Lung (tissue), 12 donors: ENCODE results near the gene SHANK2. TPM values are rescaled to one million over a fixed set of nuclear protein-coding genes. Genes with fewer than 3 reads are reported as not detected.

Experiments used
- ATAC-seq: fragments of 200-7000 bp; cut with Tn5 transposase; one replicate; pipeline ENCODE4 v1.9.1; 2020; ENCODE audit warnings: moderate number of reproducible peaks; ENCODE audit not compliant: insufficient read depth, low FRiP score
- DNase-seq, 3 donors: peaks; one replicate each; pipeline ENCODE4 v3.0.0-alpha.2; 2013 to 2017
- H3K27ac ChIP-seq, 2 donors: one replicate each; pipeline ENCODE4 v1.5.1; 2013; ENCODE audit warnings: mild to moderate bottlenecking in 2 of 2, moderate library complexity in 2 of 2, control low read depth in 1 of 2, inconsistent platforms in 1 of 2, low read depth in 1 of 2, low read length in 1 of 2
- H3K27me3 ChIP-seq, 3 donors: one replicate each; pipeline ENCODE4 v1.5.1; 2013; ENCODE audit warnings: low read length in 2 of 3; ENCODE audit not compliant: control insufficient read depth in 3 of 3, insufficient read depth in 3 of 3
- H3K36me3 ChIP-seq, 4 donors: one replicate each; pipeline ENCODE4 v1.5.1; 2013; ENCODE audit warnings: low read length in 4 of 4, mild to moderate bottlenecking in 1 of 4, moderate library complexity in 1 of 4; ENCODE audit not compliant: control insufficient read depth in 4 of 4, insufficient read depth in 4 of 4
- H3K4me1 ChIP-seq, 5 donors: one replicate each; pipeline ENCODE4 v1.5.1; 2013; ENCODE audit warnings: low read length in 5 of 5, mild to moderate bottlenecking in 2 of 5, moderate library complexity in 1 of 5; ENCODE audit not compliant: control insufficient read depth in 5 of 5, insufficient read depth in 5 of 5
- H3K4me3 ChIP-seq: one replicate; pipeline ENCODE4 v1.5.1; 2013; ENCODE audit warnings: mild to moderate bottlenecking, control low read depth, moderate library complexity
- H3K9ac ChIP-seq, 2 donors: one replicate each; pipeline ENCODE4 v1.5.1; 2013; ENCODE audit warnings: low read length in 2 of 2, control low read depth in 1 of 2; ENCODE audit not compliant: insufficient read depth in 1 of 2
- H3K9me3 ChIP-seq, 4 donors: one replicate each; pipeline ENCODE4 v1.5.1; 2013; ENCODE audit warnings: low read length in 3 of 4, mild to moderate bottlenecking in 1 of 4, moderate library complexity in 1 of 4; ENCODE audit not compliant: control insufficient read depth in 4 of 4, insufficient read depth in 3 of 4
- WGBS, 2 donors: extraction: QIAGEN DNeasy Blood & Tissue Kit; methylation state at CpG; one replicate each; pipeline ENCODE4 v1.1.7; 2013; 5-methylcytosine and 5-hydroxymethylcytosine counted together
- polyA plus RNA-seq, 2 donors: library from polyadenylated mRNA; stranded (reverse); fragments of 200-250 nt; gene quantifications; one replicate each; pipeline ENCODE4 v1.2.1, GENCODE V29; 2013
- total RNA-seq, 2 donors: library from RNA; depleted of rRNA in 1 of 2; stranded (reverse); fragments of >200 nt in 1 of 2; gene quantifications; one replicate each; pipeline ENCODE4 v1.2.1, GENCODE V29; 2014 to 2021
- TF ChIP-seq, protein P1 (sequence below): IDR thresholded peaks from 2 replicates; pipeline ENCODE4 v1.5.1; 2012; ENCODE audit warnings: mild to moderate bottlenecking; ENCODE audit errors: control extremely low read depth, extremely low read depth
- donor health status: control.
- donor health status: control.
- donor health status: Bipolar disorder and iron deficiency.
- donor health status: healthy.
- donor health status: DM: yes; HTN: yes; CAD: no.

The SHANK2 gene
- total and polyA plus RNA-seq, 4 donors = 3.0 to 55.4 (median 25.9) TPM

DNA sequence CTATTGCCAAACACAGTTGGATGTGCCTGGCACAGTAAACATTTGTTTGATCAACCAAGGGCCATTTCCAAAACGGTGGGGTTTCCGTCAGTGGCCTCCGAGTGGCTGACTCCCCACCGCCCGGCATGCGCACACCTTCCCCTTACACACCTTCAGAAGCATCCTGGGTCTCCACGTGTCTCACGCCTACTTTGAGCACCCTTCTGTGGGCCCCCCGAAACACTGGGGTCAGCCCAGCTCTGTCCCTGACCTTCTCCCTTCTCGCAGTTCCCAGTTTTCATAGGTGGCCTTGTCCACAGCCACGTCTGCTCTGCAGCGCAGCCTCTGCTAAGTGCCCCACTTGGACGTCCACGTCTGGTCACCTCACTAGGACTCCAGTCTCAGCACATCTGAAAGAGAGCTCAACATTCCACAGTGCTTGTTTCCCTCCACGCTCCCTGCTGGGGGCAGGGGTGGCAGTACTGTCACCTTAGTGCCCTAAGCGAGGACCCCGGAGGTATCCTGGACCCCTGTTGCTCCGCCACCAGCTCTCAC is 13.2 kb upstream of the SHANK2 start:
- Histone ChIP-seq H3K36me3 (no peaks in the 10 kb centered on the region), H3K4me3 (no peak overlapping the region), H3K4me1 (no peaks in the 10 kb centered on the region), H3K27me3 (peaks cover 0 to 5% (median 0%) of the 10 kb centered on the region in 3 donors), H3K9ac (no peak overlapping the region), H3K27ac (no peak overlapping the region), H3K9me3 (no peaks in the 10 kb centered on the region)
- DNase-seq (no peak), ATAC-seq (no peak)
- WGBS, 2 donors = 86% methylated on average over 18 of the region's 18 CpGs
- TF ChIP-seq, protein P1, sequence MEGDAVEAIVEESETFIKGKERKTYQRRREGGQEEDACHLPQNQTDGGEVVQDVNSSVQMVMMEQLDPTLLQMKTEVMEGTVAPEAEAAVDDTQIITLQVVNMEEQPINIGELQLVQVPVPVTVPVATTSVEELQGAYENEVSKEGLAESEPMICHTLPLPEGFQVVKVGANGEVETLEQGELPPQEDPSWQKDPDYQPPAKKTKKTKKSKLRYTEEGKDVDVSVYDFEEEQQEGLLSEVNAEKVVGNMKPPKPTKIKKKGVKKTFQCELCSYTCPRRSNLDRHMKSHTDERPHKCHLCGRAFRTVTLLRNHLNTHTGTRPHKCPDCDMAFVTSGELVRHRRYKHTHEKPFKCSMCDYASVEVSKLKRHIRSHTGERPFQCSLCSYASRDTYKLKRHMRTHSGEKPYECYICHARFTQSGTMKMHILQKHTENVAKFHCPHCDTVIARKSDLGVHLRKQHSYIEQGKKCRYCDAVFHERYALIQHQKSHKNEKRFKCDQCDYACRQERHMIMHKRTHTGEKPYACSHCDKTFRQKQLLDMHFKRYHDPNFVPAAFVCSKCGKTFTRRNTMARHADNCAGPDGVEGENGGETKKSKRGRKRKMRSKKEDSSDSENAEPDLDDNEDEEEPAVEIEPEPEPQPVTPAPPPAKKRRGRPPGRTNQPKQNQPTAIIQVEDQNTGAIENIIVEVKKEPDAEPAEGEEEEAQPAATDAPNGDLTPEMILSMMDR = no peak

DNA sequence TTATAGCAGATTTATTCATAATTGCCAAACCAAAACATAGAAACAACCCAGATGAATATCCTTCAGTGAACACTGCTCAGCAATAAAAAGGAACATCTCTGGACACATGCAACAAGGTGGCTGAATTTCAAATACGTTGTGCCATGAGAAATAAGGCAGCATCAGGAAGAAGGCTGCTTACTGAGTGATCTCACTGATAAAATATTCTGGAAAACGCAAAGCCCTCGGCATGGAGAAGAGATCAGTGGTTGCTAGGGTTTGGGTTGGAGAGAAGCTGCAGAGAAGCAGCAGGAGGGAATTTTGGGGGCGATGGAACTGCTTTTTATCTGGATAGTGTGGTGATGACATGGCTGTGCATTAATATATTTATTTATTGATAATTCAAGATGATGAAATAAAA is 11.0 kb upstream of the SHANK2 start:
- TF ChIP-seq, protein P1 = no peak
- peaks cover 0 to 2% (median 0%) of the 10 kb centered on the region in 5 donors for H3K4me1 ChIP-seq
- WGBS, 2 donors = 54 to 67% methylated on average over 4 of the region's 4 CpGs
- no peaks in the 10 kb centered on the region for H3K36me3 ChIP-seq
- H3K27me3 ChIP-seq = peaks cover 0 to 5% (median 0%) of the 10 kb centered on the region in 3 donors
- no peak overlapping the region for H3K27ac ChIP-seq
- no peak overlapping the region for H3K9ac ChIP-seq
- H3K4me3 ChIP-seq = no peak overlapping the region
- DNase-seq (no peak), ATAC-seq (no peak)
- H3K9me3 ChIP-seq = peaks cover 0 to 3% (median 0%) of the 10 kb centered on the region in 4 donors

DNA sequence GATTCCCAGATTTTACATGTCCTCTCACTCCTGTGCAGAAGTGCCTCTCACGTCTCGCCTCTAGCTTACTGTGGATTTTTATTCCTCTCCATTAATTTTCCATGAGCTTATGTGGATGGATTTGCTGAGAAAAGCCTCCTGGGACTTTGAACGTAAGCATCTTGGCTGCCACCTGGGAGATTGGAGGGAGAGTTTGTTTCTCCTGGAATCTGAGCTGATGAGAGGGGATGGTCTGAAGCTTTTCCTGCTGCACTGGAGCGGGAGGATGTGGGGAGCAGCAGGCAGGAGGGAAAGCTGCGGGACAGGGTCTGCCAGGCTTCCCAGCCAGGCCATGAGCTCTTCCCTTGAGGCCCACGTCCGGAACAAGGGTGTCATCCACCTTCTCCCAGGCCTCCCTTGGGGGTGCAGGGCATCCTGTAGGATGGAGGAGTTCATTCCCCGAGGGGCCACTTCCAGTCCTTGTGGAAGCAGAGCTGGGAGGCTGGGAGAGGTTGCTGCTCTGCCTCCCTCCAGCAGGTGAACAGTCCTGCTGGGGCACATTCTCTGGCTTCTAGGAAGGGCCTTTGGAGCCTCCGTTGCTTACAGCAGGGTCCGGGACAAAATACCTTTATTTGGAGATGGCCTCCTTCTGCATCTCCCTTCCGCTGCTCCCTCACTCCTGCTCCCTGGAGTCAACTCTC is 3.6 kb upstream of the SHANK2 start:
- Histone ChIP-seq H3K27ac (no peak overlapping the region), H3K4me3 (no peak overlapping the region), H3K9me3 (peaks cover 0 to 3% (median 0%) of the 10 kb centered on the region in 4 donors), H3K27me3 (peaks cover 0 to 19% (median 3%) of the 10 kb centered on the region in 3 donors), H3K9ac (no peak overlapping the region), H3K4me1 (peaks cover 0 to 27% (median 9%) of the 10 kb centered on the region in 5 donors), H3K36me3 (no peaks in the 10 kb centered on the region)
- WGBS, 2 donors = 50 to 58% methylated on average over 11 of the region's 11 CpGs
- TF ChIP-seq, protein P1 = no peak
- DNase-seq = peak in 2 of 3 donors; percentile 32 to 39
- ATAC-seq = no peak
